HG02588 (cell line): ENCODE results near the gene ASCC1.

ENCODE experiments used
- ATAC-seq: cut with Tn5 transposase; IDR thresholded peaks from one replicate; pipeline ENCODE4 v1.9.1; 2021; ENCODE audit warnings: mild to moderate bottlenecking, moderate library complexity; ENCODE audit not compliant: unreplicated experiment

ASCC1 gene, protein sequence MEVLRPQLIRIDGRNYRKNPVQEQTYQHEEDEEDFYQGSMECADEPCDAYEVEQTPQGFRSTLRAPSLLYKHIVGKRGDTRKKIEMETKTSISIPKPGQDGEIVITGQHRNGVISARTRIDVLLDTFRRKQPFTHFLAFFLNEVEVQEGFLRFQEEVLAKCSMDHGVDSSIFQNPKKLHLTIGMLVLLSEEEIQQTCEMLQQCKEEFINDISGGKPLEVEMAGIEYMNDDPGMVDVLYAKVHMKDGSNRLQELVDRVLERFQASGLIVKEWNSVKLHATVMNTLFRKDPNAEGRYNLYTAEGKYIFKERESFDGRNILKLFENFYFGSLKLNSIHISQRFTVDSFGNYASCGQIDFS

DNA sequence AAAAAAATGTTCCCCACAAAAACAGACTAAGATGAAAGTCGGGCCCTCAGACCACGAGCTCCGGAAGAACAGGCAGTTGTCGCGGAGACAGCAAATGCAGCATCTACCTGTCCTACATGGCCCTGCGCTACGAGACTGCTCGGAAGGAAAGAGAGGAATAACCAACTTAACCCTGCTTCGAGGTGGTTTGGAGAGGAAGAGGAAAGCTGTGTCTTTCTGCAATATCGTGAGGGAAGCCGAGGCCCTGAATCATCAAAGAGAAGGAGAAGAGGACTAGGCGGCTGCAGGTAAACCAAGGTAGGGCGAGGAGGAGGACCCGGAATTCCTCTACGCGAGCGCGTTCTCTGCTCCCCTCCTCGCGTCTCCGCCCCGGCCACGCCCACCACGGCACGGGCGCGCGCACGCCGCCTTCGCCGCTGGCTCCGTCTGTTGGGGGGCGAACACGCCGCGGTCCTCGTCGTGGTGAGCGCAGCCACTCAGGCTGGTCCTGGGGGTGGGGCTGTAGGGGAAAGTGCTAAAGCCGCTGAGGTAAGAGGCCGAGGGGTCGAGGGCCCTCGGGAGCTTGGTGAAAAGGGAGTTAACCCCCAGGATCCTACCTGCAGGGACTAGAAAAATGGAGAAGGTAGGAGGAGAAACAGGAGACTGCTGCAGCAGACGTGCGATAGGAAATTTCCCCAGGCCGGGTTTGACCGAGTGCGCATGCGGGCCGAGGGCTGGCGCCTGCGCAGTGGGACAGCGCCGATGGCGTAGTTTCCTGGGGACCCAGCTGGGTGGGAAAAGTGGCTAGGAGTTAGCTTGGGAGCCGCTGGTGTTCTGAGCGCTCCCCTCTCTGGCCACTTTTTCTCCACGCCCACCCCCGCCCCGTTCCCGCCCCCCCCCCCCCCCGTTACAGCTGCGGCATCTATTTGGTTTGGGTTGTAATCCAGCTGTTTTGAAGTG is at the start of gene ASCC1, which contains the start of gene ANAPC16:
Gene ASCC1 (minus strand): TSS at position 666 of the 939 bp plus-strand sequence. CDS start 2,978 bp downstream, outside the sequence.
Gene ANAPC16 (plus strand): TSS at position 402 of the 939 bp plus-strand sequence. CDS start 7,903 bp downstream, outside the sequence.
- ATAC-seq: peak; percentile 80

DNA sequence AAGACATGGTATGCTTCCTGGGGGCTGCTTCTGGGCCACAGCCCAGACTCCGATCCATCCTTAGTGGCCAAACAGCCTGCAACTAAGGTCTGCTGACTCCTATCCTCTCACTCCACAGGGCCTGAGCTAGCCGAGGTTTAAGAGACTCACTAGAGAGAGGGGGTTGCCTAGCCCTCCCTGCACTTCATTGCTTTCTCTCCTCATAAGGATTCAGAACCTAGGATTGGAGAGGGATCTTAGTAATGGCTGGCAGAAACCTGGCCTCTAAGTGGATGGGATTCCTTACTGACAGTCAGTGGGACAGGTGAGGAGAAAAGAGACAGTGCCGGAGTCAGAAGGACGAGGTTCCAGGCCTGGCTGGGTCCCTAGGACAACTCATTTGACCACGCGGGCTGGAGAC is 49.4 kb upstream of the ASCC1 start:
- no peak for ATAC-seq

DNA sequence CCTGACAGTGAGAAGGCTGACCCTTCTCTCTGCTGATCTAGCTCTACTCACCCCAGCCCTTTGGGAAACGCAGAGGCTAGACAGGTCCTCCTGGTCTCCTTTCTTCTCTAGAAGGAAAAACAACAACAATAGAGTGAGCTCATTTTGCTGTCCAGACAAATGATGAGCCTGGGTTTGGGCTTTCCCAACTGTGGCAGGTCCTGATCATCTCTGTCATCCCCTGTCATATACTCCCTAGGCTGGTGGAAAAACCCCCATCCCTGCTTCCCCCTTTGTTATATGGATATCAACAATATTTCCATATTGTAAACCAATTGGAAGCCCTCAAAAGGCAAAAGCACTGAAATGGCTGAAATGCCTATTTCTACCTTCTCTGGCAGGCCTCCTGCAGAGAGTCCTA is 48.5 kb upstream of the ASCC1 start:
- ATAC-seq: no peak

DNA sequence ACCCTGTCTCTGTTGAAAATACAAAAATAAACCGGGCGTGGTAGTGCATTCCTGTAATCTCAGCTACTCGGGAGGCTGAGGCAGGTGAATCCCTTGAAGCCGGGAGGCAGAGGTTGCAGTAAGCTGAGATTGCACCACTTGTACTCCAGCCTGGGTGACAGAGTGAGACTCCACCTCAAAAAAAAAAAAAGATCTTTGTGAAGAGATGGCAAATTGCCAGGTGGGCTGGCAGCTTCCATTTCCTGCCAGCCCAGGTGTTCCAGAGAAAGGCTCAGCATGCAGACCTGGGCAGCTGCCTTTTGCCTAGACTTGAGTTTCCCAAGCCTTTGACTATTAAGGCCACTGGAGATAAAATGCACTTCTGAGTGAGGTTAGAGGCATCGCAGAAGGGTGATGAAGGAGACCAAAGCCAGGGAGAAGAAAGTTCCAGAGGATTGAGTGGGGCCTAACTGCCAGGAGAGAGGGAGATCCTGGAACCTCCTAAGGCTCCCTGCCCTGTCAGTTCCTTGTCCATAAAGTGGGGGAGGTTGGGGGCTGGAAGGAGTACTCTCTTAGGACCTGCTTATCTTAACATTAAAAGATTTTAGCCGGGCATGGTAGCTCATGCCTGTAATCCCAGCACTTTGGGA is 47.7 kb upstream of the ASCC1 start:
- ATAC-seq: no peak

DNA sequence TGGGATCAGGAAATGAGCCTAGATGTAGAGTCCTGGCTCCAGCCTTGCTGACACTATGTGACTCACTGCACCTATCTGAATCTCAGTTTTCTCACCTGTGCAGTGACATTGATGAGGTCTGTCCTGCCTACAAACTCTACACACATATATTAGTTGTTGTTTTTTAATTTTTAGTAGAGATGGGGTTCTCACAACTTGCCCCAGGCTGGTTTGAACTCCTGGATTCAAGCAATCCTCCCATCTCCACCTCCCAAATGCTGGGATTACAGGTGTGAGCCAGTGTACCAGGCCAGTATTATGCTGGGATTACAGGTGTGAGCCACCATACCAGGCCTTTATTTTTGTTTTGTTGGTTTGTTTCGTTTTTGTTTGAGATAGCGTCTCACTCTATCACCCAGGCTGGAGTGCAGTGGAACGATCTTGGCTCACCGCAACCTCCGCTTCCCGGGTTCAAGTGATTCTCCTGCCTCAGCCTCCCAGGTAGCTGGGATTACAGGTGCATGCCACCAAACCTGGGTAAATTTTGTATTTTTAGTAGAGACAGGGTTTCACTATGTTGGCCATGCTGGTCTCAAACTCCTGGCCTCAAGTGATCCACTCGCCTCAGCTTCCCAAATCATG is 45.8 kb upstream of the ASCC1 start:
- ATAC-seq: peak; percentile 4

DNA sequence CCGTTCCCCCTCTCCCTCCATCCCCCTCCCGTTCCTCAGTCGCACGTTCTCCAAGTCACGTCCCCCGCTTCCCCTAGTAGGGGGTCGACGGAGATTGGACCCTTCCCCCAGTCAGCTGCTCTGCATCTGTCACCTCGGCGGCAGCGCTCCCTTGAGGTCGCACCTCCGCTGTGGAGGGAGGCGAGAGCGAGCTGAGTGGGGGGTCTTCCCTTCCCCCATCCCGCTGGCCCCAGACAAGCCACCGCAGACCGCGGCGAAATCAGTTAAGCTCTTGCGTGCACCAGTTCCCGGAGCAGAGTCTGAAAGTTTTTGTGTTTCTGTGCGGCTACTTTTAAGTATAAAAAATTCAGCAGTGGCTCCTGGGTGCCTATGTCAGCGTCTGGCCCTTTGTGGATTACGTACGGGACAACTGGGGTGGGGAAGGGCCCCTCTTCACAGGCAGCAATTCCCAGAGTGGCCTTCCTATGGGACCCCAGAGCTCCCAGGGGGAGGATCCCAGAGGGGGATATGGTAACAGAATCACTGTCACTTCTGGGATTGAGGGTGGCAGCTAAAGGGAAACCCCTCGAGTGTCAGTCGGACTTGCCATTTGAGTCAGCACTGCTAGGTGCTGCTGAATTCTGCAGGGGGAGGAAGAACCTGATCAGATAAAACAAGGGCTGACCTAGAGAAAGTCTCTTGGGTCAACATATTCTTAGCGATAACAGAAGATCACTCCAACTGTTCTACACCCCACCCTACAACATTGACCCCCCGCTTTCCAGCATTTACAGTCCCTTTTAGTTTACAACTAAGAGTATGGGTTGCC is 45.1 kb upstream of the ASCC1 start:
- peak; percentile 42 for ATAC-seq

DNA sequence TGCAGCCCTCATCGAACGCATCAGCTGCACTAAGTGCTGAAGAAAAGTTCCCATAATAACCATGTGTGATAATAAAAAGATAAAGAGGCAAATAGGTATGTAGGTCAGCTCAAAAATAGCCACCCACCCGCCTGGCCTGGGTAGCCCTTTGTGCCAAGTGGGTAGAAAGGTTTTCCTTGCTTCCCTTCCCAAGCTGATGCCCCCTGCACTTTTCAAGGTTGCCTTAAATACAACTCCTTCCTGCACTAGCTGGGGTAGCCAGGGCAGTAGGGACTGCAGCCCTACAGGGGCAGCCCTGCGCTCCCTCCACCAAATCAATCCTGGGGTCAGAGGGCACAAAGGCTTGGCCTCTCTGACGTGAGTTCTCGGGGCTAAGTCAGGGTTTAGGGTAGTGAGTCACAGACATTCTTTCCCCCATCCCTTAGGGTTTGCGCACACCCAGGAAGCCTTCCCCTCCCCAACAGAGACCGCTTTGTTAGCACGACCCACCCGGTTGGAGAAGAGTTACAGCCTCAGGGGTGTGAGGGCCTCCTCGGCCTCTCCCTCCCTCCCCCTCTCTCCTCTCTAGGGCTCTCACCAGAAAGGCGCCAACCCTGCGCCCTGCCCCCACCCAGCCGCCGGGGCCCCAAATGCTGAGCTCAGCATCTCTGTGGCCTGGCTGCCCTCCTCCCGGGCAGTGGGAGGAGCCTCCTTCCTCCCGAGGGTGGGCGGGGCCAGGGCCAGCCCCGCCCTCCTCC is 44.3 kb upstream of the ASCC1 start:
- ATAC-seq: peak; percentile 59

DNA sequence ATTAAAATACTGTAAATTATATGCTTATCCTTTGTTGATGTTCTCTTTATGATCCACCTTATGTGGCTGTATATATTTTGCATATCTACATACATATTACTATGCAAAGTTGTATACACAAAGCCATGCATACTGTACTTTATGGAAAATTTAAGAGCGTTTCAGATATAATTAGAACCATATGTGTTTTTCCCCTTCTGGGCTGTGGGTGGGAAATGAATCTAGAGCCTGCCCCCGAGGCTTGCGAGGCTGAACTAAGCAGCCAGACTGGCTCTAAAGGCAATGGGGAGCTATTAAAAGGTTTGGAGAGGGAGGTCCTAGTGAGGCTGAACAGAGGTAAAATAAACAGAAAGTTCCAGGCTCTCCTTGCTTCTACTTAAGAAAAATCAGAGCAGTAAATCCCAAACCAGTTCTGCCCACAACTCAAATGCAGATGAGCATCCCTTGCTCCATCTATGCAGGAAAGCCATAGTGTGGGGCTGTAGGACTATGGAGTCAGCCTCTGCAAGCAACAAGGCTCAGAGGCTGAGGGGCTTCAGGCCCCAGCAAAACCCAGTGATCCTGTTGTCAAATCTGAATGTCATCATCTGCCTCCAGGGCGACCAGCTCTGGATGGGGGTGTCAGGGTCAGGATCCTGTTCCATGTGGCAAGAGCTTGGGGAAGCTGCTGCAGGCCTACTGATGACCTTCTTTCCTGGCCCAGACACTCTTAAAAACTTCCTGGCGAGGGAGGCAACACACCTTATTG is 43.6 kb upstream of the ASCC1 start:
- no peak for ATAC-seq

DNA sequence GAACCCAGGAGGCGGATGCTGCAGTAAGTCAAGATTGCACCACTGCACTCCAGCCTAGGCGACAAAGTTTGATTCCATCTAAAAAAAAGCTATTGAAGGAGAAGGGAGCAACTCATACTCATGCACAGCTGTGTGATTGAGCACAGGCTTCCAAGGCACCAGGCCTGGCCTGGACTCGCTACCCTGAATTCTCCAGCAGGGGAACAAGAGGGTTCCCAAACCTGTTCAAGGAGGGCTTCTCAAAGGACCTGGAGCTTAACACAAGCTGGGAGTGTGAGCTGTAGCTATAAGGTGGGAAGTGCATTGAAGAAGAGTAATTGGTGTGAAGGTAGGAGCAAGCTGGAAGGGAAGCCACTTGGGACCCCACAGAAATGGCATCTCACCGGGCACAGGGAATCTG is 42.5 kb upstream of the ASCC1 start:
- ATAC-seq: no peak

DNA sequence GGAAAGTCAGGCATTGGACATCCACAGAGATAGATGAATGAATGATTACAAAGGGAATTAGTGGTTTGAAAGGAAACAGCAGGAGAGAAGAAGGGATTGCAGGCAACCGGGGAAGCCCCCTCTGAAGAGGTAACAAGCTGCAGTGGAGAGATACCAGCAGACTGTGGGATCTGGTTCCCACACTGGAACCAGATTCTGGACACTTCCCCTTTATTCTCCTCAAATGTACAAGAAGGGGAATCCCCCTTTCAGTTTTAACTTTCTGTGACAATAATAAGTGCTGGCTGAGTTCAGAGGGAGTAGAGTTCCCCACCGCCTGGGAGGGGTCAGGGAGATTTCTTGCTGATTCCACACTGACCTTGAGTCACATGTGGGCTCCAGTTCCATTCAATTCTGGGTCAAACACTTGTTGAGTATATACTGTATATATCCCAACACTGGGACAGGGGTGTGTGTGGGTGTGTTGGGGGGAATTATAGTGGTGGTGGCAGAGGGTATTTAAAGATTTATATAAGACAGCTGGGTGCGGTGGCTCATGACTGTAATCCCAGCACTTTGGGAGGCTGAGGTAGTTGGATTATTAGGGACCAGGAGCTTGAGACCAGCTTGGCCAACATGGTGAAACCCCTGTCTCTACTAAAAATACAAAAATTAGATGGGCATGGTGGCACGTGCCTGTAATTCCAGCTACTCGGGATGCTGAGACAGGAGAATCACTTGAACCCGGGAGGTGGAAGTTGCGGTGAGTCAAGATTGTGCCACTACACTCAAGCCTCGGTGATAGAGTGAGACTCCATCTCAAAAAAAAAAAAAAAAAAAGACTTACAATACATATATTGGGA is 41.2 kb upstream of the ASCC1 start:
- no peak for ATAC-seq

DNA sequence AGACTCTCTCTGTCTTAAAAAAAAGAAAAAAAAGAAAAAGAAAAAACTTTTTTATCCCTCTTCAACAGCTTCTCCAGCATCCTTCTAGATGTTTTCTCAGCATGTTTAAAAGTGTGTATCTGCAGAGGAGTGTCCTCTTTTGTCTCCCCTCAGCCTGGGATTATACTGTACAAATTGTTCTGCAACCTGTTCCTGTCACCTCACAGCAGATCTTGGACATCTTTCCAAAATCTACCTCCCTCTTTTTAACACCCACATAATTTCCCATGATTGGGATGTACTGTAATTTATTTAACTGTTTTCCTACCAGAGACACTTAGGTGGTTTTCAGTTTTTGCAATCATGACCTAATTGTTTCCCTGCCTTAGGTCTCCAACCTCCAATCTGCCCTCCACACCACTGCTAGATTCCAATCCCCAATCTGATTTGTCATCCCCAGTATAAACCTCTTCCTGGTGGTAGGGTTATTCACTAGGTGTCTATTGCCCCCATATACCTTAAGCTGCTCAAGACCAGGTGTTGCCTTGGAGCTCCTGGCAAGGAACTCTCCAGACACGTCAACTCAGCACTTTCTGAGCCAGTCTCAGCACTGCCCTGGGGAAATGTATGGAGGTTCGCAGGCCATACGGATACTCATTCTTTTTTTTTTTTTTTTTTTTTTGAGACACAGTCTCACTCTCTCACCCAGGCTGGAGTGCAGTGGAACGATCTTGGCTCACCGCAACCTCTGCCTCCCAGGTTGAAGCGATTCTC is 40.1 kb upstream of the ASCC1 start:
- no peak for ATAC-seq

DNA sequence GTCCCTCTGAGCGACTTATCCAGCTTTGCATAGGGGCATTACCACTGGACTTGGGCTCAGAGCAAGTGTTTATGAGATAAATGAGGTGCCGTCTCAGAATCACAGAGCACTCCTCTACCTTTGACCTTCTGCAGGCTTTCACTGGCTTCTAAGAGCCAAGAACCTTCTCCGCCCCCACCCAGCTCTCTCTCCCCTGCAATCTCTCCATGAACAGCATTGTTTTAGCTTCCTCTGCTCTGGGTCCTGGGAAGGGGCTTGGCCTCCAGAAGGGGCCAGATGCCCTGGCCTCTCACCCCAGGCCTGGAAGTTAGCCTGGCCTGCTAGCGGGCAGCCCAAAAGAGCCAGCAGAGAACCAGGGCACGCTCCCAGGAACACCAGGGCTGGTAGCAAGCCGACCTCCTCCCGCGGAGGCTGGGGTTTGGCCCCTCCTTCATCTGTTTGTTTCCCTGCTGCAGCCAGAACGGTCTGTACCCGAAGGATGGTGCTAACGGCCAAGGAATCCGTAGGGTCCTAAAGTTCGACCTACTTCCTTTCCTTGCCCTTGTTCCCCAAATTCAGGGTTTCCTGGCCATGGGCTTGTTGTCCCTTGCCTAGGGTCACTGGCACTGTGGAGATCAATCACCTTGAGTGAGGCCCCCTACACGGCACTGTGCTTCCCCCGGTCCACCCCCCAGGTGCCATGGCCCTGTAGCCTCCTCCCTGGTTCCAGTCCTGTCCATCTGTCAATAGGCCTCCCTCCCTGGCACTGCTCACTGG is 38.9 kb upstream of the ASCC1 start:
- ATAC-seq: no peak

DNA sequence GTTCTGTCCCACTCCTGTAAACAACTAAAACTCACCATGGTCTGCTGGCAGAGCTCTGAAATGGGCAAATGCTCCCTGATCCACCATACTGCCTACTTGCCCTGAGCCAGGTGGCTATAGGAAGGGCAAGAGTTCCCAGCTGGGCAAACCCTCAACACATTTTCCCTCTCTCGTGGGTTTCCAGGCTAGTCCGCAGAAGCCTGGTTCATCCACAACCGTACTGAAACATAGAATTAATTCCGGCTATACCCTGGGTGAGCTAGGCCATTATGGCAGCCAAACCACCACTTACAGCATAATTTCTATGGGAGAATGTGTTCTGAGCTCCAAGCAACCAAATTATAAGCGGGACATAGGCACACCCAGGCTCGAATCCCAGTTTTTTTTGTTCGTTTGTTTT is 37.5 kb upstream of the ASCC1 start:
- no peak for ATAC-seq

DNA sequence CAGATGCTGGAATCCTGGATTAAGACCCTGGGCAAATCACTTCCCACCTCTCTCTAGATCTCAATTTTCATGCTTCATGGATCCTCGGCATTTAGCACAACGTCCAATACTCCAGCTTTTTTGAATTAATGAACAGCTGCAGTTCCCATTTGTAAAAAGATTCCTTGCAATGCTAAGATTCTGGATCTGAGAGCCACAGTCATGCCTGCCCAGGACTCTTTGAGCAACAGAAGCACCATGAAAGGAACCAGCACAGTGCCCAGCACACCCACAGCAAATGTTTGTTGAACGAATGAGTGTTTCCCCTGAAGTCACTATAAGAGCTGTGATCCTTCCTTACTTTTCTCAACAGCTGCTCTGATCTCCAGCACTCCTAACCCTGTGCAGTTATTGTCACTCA is 36.9 kb upstream of the ASCC1 start:
- no peak for ATAC-seq

DNA sequence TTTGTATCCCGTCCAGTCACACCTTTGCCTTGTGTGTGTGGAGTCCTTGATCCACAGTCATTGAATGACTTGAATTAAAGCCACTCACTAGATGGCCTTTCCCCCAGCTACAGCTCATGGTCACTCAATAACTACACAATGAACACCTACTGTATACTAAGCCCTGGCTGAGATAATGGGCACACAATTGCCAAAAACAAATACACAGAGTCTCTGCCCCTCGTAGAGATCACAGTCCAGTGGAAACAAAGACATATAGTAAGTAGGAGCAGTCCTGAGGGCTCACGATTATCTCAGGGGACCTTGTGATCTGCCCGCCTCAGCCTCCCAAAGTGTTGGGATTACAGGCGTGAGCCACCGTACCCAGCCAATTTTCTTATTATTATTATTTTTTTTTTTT is 35.6 kb upstream of the ASCC1 start:
- ATAC-seq: no peak

DNA sequence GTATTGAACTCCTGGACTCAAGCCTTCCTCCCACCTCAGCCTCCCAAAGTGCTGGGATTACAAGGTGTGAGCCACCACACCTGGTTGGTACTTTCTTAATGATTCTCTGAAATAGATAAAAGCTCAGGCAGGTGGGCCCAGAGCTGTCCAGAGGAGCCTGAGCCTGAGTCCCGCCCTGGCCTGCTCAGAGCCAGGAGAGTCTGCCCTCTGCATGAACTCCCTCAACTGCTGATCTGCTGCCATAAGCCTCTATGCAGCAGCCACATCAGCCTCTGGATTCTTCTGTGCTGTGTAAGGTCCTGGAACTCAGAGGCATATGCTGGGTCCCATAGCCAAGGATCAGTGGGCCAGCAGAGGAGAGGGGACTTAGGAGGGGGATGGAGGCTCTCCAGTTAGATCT is 34.6 kb upstream of the ASCC1 start:
- no peak for ATAC-seq
